Measurements from ENCODE around the gene ITIH4. TPM values are rescaled to one million over a fixed set of nuclear protein-coding genes. Genes with fewer than 3 reads are reported as not detected.

ITIH4 gene
- total and polyA plus RNA-seq, 8 donors: 16.2 to 276 (median 77.4) TPM

DNA sequence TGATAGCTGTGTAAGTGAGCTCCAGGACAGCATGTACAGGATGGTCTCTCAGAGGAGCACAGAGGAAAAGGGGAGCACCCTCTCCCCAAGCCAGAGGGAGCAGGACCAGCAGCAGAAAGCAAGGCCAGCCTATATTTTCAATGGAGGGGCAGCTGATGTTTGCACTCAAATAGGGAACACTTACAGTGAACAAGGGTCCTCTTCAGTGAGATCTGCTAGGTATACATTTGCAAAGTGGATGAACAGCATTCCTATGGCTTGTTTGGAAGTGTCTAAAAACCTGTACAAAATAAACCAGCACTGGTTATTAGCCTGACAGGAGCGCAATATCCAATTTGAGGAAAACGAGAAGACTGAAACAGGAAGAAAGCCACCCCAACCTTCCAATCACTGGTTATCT, 21.9 kb upstream of the ITIH4 start:
- Histone ChIP-seq H3K4me1 (peaks cover 0 to 6% (median 6%) of the 10 kb centered on the region in 3 donors), H3K4me3 (no peak overlapping the region), H3K9me3 (no peaks in the 10 kb centered on the region), H3K36me3 (no peaks in the 10 kb centered on the region), H3K27me3 (no peaks in the 10 kb centered on the region), H3K27ac (no peak overlapping the region)
- intact Hi-C loops (cut with DNase I): no loop called here
- TF ChIP-seq, protein P1, sequence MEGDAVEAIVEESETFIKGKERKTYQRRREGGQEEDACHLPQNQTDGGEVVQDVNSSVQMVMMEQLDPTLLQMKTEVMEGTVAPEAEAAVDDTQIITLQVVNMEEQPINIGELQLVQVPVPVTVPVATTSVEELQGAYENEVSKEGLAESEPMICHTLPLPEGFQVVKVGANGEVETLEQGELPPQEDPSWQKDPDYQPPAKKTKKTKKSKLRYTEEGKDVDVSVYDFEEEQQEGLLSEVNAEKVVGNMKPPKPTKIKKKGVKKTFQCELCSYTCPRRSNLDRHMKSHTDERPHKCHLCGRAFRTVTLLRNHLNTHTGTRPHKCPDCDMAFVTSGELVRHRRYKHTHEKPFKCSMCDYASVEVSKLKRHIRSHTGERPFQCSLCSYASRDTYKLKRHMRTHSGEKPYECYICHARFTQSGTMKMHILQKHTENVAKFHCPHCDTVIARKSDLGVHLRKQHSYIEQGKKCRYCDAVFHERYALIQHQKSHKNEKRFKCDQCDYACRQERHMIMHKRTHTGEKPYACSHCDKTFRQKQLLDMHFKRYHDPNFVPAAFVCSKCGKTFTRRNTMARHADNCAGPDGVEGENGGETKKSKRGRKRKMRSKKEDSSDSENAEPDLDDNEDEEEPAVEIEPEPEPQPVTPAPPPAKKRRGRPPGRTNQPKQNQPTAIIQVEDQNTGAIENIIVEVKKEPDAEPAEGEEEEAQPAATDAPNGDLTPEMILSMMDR (IDR thresholded peaks at IDR 0.05): no peak
- no peak for DNase-seq
- ATAC-seq: no peak
- 54 to 61% methylated on average over 2 of the region's 2 CpGs for WGBS, 2 donors
- FAIRE-seq: no peak

DNA sequence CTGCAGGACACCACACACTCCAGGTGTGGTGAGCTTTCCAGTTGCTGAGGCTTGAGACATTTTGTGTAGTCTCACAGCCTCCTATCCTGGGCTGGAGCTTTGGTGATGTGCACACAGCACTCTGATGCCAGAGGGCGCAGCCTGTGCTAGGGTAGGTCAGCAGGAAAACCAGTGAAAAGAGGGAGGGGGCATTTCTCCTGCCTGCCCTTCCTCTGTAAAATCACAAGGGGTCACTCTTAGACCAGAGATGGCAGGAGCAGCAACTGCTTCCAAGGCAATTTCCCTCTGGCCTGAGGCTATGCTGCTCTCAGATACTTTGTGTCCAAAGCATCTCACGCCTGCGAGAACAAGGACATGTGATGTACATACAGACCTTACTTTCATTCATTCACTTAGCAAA, 20.9 kb upstream of the ITIH4 start:
- TF ChIP-seq, protein P1 (IDR thresholded peaks at IDR 0.05): peak in 3 of 4 donors; percentile 34 to 42 (median 38)
- WGBS, 2 donors: 59 to 75% methylated on average over 3 of the region's 3 CpGs
- ATAC-seq (peak; percentile 75 to 94 (median 88)), DNase-seq (peak in 1 of 6 donors; percentile 67), FAIRE-seq (no peak)
- H3K4me1 ChIP-seq: no peaks in the 10 kb centered on the region
- H3K27me3 ChIP-seq: no peaks in the 10 kb centered on the region
- no peaks in the 10 kb centered on the region for H3K36me3 ChIP-seq
- intact Hi-C loops (cut with DNase I): no loop called here
- H3K27ac ChIP-seq: no peak overlapping the region
- no peak overlapping the region for H3K4me3 ChIP-seq
- no peaks in the 10 kb centered on the region for H3K9me3 ChIP-seq

DNA sequence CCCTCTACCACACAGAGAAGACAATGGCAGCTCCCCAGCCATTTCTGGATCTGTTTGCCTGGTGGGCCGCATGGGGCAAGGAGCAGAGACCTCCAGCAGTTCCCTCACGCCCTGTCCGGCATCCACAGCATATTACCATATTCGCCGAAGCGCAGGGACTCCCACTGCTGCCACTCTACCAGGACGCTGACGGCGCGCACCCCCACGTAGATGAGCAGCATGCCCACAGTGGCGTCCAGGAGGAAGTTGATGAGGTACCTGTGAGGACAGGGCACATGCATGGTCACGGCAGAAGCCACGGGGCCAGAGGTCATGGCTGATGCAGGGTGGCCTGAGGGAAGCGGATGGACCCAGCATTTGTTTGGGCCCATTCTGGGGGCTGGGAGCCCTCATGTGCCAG, 19.2 kb upstream of the ITIH4 start:
- FAIRE-seq (no peak), ATAC-seq (no peak), DNase-seq (no peak)
- H3K27ac ChIP-seq: no peak overlapping the region
- TF ChIP-seq, protein P1 (IDR thresholded peaks at IDR 0.05): no peak
- no peaks in the 10 kb centered on the region for H3K9me3 ChIP-seq
- intact Hi-C loops (cut with DNase I): loop anchor here in 1 of 3 donors (5.0 kb wide), 1 partner anchor 223 kb away; no protein-coding TSS in a partner anchor
- WGBS, 2 donors: 96% methylated on average over 15 of the region's 15 CpGs
- H3K36me3 ChIP-seq: no peaks in the 10 kb centered on the region
- H3K4me3 ChIP-seq: no peak overlapping the region
- no peaks in the 10 kb centered on the region for H3K27me3 ChIP-seq
- H3K4me1 ChIP-seq: peaks cover 0 to 3% (median 3%) of the 10 kb centered on the region in 3 donors

DNA sequence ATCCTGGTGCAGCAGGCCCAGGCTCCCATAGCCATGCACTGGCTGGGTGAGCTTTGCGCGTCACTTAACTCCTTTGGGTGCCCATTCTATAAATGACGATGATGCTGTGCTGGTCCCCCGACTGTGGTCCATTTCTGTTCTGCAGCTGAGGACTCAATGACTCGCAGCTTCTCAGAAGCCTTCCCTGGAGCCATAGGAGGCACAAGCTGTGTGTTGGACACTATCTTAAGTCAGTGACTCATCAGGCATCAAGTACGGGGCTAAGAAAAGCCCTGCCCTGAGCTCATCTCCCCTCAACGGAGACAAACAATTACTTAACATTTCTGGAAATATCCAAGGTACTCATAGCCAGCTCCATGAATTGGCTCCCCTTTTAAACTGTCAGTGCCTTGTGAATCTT, 18.1 kb upstream of the ITIH4 start:
- H3K4me1 ChIP-seq: peaks cover 0 to 8% (median 4%) of the 10 kb centered on the region in 3 donors
- no peak for FAIRE-seq
- intact Hi-C loops (cut with DNase I): loop anchor here in 1 of 3 donors (5.0 kb wide), 1 partner anchor 224 kb away; no protein-coding TSS in a partner anchor
- no peak overlapping the region for H3K4me3 ChIP-seq
- DNase-seq: no peak
- TF ChIP-seq, protein P1 (IDR thresholded peaks at IDR 0.05): no peak
- H3K27ac ChIP-seq: no peak overlapping the region
- ATAC-seq: no peak
- 80% methylated on average over 7 of the region's 7 CpGs for WGBS, 2 donors
- no peaks in the 10 kb centered on the region for H3K9me3 ChIP-seq
- H3K36me3 ChIP-seq: no peaks in the 10 kb centered on the region
- no peaks in the 10 kb centered on the region for H3K27me3 ChIP-seq

DNA sequence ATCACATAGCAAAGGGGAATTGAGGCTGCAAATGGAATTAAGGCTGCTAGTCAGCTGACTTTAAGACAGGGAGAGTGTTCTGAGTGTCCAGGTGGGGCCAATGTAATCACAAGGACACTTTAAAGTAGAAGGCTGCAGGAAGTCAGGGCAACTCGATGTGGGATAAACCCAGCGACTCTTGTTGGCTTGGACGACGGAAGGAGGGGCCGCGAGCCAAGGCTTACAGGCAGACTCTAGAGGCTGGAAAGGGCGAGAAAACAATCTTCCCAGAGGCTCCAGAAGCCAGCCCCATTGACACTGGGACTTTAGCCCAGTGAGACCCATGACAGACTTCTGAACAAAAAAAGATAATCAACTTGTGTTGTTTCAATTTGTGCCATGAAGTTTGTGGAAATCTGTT, 17.3 kb upstream of the ITIH4 start:
- peaks cover 0 to 8% (median 4%) of the 10 kb centered on the region in 3 donors for H3K4me1 ChIP-seq
- H3K9me3 ChIP-seq: no peaks in the 10 kb centered on the region
- no peak overlapping the region for H3K27ac ChIP-seq
- WGBS, 2 donors: 92 to 94% methylated on average over 7 of the region's 7 CpGs
- DNase-seq (no peak), ATAC-seq (no peak), FAIRE-seq (no peak)
- intact Hi-C loops (cut with DNase I): loop anchor here in 1 of 3 donors (5.0 kb wide), 1 partner anchor 225 kb away; no protein-coding TSS in a partner anchor
- no peak overlapping the region for H3K4me3 ChIP-seq
- no peaks in the 10 kb centered on the region for H3K36me3 ChIP-seq
- TF ChIP-seq, protein P1 (IDR thresholded peaks at IDR 0.05): no peak
- H3K27me3 ChIP-seq: no peaks in the 10 kb centered on the region
